ENCODE results near the gene DNAJB13.

Gene DNAJB13

DNA sequence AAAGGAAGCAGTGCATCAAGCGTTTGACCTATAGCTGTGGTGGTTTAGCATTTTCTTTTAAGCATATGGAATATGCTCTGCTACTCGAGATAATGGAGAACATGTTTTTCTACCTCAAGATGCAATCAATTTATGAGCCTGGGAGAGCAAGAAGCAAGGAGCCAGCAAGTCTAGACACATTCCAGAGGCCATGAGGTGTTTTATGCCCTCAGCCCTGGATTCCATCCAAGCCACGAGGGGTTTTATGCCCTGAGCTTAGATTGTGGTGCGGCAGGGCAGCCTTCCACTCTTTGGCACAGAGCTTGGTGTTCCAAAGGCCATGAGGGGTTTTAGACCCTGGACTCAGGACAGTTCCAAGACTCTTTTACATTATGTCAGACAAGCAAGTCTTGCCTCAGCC lies 11.7 kb upstream of the DNAJB13 start:
- no peak for DNase-seq (ENCODE audit: extremely low spot score)
- no peak for TF ChIP-seq CTCF (IDR thresholded peaks at IDR 0.05; ENCODE audit: control extremely low read depth, extremely low read depth, low read depth, missing control alignments)
- ChIA-PET POLR2A (no interaction called here), CTCF (interaction anchor here (1.0 to 4.8 kb wide), 2 partner anchors 15 to 25 kb away, joined by 3 to 16 read pairs; no protein-coding TSS in a partner anchor)

GRCh38 chr11:73940801-73941570 lies 9.8 kb upstream of the DNAJB13 start:
- no peak for TF ChIP-seq CTCF (IDR thresholded peaks at IDR 0.05; ENCODE audit: control extremely low read depth, extremely low read depth, low read depth, missing control alignments)
- POLR2A ChIA-PET = no interaction called here
- no peak for DNase-seq (ENCODE audit: extremely low spot score)
- CTCF ChIA-PET = interaction anchor here (1.6 to 4.8 kb wide), 2 partner anchors 23 to 314 kb away, joined by 6 to 16 read pairs; no protein-coding TSS in a partner anchor

DNA sequence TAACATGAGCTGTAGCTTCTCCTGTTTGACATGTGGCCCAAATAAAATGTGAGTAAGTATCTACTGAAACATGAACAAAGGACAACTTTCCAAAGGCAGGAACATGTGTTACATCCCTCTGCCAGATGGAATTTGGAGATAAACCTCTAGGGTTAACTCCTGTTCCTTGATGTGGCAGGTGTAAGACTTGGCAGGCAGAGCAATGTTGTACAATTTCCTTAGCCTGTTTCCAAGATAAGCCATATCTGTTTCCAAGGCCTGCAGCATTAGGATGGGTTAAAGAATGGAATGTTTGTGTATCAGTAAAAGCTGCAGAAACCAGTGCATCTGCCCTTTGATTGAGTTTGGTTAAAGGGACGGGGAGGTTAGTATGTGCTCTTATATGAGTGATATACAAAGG lies 8.8 kb upstream of the DNAJB13 start:
- no peak for TF ChIP-seq CTCF (IDR thresholded peaks at IDR 0.05; ENCODE audit: control extremely low read depth, extremely low read depth, low read depth, missing control alignments)
- DNase-seq (ENCODE audit: extremely low spot score) = no peak
- ChIA-PET POLR2A (no interaction called here), CTCF (interaction anchor here (0.9 to 4.8 kb wide), 3 partner anchors 22 to 313 kb away, joined by 3 to 16 read pairs (median 6); no protein-coding TSS in a partner anchor)

GRCh38 chr11:73944085-73944484 lies 6.7 kb upstream of the DNAJB13 start:
- ChIA-PET POLR2A (no interaction called here), CTCF (interaction anchor here (1.0 kb wide), 1 partner anchor 12 kb away, joined by 3 read pairs; no protein-coding TSS in a partner anchor)
- no peak for TF ChIP-seq CTCF (IDR thresholded peaks at IDR 0.05; ENCODE audit: control extremely low read depth, extremely low read depth, low read depth, missing control alignments)
- no peak for DNase-seq (ENCODE audit: extremely low spot score)

DNA sequence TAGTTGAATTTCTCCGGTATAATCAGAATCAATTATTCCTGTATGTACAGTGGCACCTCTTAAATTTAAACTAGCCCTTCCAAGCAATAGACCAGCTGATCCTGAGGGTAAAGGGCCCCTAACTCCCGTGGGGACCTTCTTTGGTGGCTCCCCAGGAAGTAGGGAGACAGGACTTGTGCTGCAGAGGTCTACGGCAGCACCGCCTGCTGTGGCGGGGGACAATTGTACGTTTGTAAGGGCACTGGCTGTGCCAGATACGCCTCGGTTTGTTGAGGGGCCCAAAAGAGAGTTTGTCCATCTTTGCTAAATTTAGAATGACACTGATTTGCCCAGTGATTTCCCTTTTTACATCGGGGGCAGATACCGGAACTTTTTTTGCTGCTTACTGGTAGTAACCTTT lies 5.9 kb upstream of the DNAJB13 start:
- no peak for DNase-seq (ENCODE audit: extremely low spot score)
- ChIA-PET CTCF (no interaction called here), POLR2A (no interaction called here)
- TF ChIP-seq CTCF (IDR thresholded peaks at IDR 0.05; ENCODE audit: control extremely low read depth, extremely low read depth, low read depth, missing control alignments) = no peak

DNA sequence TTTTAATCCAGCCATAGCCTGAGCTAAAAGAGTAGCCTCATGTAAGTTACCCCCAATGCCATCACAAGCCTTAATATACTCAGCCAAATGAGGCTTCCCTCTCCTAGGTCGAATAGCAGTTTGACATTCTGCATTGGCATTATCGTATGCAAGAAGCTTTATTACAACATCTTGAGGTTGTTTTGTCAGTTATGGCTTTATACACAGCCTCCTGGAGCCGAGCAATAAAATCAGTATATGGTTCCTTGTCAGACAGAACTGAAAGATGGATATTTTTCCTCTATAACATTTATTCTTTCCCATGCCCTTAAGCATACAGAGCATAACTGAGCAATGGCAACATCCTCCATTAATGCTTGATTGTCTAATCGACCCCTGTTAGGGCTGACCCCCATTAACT lies 5.4 kb upstream of the DNAJB13 start:
- DNase-seq (ENCODE audit: extremely low spot score) = no peak
- TF ChIP-seq CTCF (IDR thresholded peaks at IDR 0.05; ENCODE audit: control extremely low read depth, extremely low read depth, low read depth, missing control alignments) = no peak
- POLR2A ChIA-PET = no interaction called here
- CTCF ChIA-PET = interaction anchor here (1.2 kb wide), 1 partner anchor 14 kb away, joined by 3 read pairs; no protein-coding TSS in a partner anchor
